RWPE1 (cell line): Measurements from ENCODE around the gene AMOTL1.

Experiments used
- CTCF ChIA-PET: fragments of 350-600 bp; sonication (Branson Sonifier 250); formaldehyde crosslinking; extraction: SDS; loops from one replicate; lab custom pipeline; 2021; lab: Yijun Ruan, JAX
- POLR2A ChIA-PET: fragments of 400-600 bp; formaldehyde crosslinking; extraction: SDS; loops from one replicate; lab custom pipeline; 2020; ENCODE audit warnings: antibody characterized with exemption; ENCODE audit not compliant: low non-redundant PET; lab: Yijun Ruan, JAX
- DNase-seq: peaks from one replicate; pipeline ENCODE4 v3.0.0; 2012; ENCODE audit warnings: low spot score
- H3K27ac ChIP-seq: fragments of 450-650 bp; 2 replicates; pipeline ENCODE4 v1.5.1; 2017
- CTCF ChIP-seq: fragments of 450-650 bp; conservative IDR thresholded peaks from 2 replicates; pipeline ENCODE4 v1.5.1; 2017; ENCODE audit warnings: low read depth, mild to moderate bottlenecking

The AMOTL1 gene

GRCh38 chr11:94855666-94856065 lies 87.5 kb downstream of the AMOTL1 start:
- DNase-seq = no peak
- no peak for TF ChIP-seq CTCF
- ChIA-PET CTCF (no interaction called here), POLR2A (interaction anchor here (0.6 kb wide), 1 partner anchor 222 kb away, joined by 3 read pairs; no protein-coding TSS in a partner anchor)
- H3K27ac ChIP-seq = no peak overlapping the region

- CTCF ChIA-PET = no interaction called here
- no peak overlapping the region for H3K27ac ChIP-seq
These were observed 88.3 kb downstream of the AMOTL1 start for GRCh38 chr11:94856443-94856842.

GRCh38 chr11:94857337-94857736 lies 89.2 kb downstream of the AMOTL1 start:
- no peak for DNase-seq
- ChIA-PET CTCF (interaction anchor here (0.7 kb wide), 1 partner anchor 72 kb away, joined by 3 read pairs; no protein-coding TSS in a partner anchor), POLR2A (no interaction called here)
- no peak overlapping the region for H3K27ac ChIP-seq
- TF ChIP-seq CTCF = no peak

More at GRCh38 chr11:94856443-94856842, 88.3 kb downstream of the AMOTL1 start:
- POLR2A ChIA-PET = interaction anchor here (0.6 kb wide), 1 partner anchor 223 kb away, joined by 3 read pairs; no protein-coding TSS in a partner anchor
- DNase-seq = no peak
- no peak for TF ChIP-seq CTCF

- CTCF ChIA-PET = no interaction called here
- POLR2A ChIA-PET = no interaction called here
- no peak overlapping the region for H3K27ac ChIP-seq
These were observed 90.0 kb downstream of the AMOTL1 start for GRCh38 chr11:94858012-94858705.

GRCh38 chr11:94860333-94860732 lies 92.2 kb downstream of the AMOTL1 start:
- DNase-seq = no peak
- no peak overlapping the region for H3K27ac ChIP-seq
- CTCF ChIA-PET = no interaction called here
- no peak for TF ChIP-seq CTCF
- POLR2A ChIA-PET = no interaction called here

More at GRCh38 chr11:94858012-94858705, 90.0 kb downstream of the AMOTL1 start:
- DNase-seq = no peak
- no peak for TF ChIP-seq CTCF

GRCh38 chr11:94861306-94861845 lies 93.2 kb downstream of the AMOTL1 start:
- ChIA-PET CTCF (interaction anchor here (0.6 kb wide), 1 partner anchor 239 kb away, joined by 3 read pairs; no protein-coding TSS in a partner anchor), POLR2A (no interaction called here)
- no peak for DNase-seq
- TF ChIP-seq CTCF = no peak
- no peak overlapping the region for H3K27ac ChIP-seq
